HCT116 (cell line): ENCODE measurements around the gene DDT. TPM values are rescaled to one million over a fixed set of nuclear protein-coding genes. Genes with fewer than 3 reads are reported as not detected.
"Not testable (repeated sequence)": the region's sequence is repeated elsewhere in the genome, so short reads cannot be mapped to it uniquely, and the experiment has no call there.

ENCODE experiments used
- ATAC-seq: fragments of 200-7000 bp; cut with Tn5 transposase; 2 replicates; pipeline ENCODE4 v1.9.1; 2020; ENCODE audit warnings: mild to moderate bottlenecking, moderate library complexity
- BruUV-seq: library from RNA; stranded (reverse); fragments of 400-500 nt; replicated peaks from 2 replicates; lab custom pipeline; 2021; lab: Mats Ljungman, UMichigan
- CTCF ChIA-PET: fragments of 300-600 bp; sonication (Branson Sonifier 250); formaldehyde crosslinking; loops from one replicate; lab custom pipeline; 2021; ENCODE audit warnings: antibody characterized with exemption; lab: Charles Lee
- POLR2A ChIA-PET: fragments of 300-600, 350-600 bp; sonication (Branson Sonifier 250); formaldehyde crosslinking; loops from one replicate; lab custom pipeline; 2021; ENCODE audit warnings: antibody characterized with exemption; lab: Charles Lee
- RAD21 ChIA-PET, 2 experiments: fragments of 300-600 bp; sonication (Branson Sonifier 250); formaldehyde crosslinking; loops; one replicate each; lab custom pipeline; 2023; ENCODE audit warnings: low total read pairs in 2 of 2; ENCODE audit not compliant: uncharacterized antibody in 2 of 2, unreplicated experiment in 2 of 2, low non-redundant PET in 1 of 2; lab: Charles Lee
- DNase-seq: peaks from one replicate; pipeline ENCODE4 v3.0.0-alpha.2; 2010; ENCODE audit warnings: low read depth, low spot score
- H2AFZ ChIP-seq: fragments of 200-600 bp; shearing (Covaris generic), sonication (generic); 2 replicates; pipeline ENCODE4 v1.6.1; 2017; ENCODE audit warnings: low read depth, mixed run types, mixed read lengths, antibody characterized with exemption, low read length; ENCODE audit not compliant: poor library complexity, severe bottlenecking
- H3K27ac ChIP-seq: 2 replicates; pipeline ENCODE4 v1.5.1; 2012; ENCODE audit warnings: low read depth, low read length
- H3K27me3 ChIP-seq: fragments of 200-600 bp; sonication (generic); 2 replicates; pipeline ENCODE4 v1.6.1; 2016; ENCODE audit warnings: mixed run types, low read length, mixed read lengths; ENCODE audit not compliant: insufficient read depth
- H3K36me3 ChIP-seq, 2 experiments: fragments of 200-500 bp in 1 of 2; fragments of 200-600 bp in 1 of 2; sonication (Bioruptor generic) in 1 of 2; sonication (generic) in 1 of 2; 2 replicates each; pipeline versions ENCODE4 v1.5.1 to v1.6.1; 2014 to 2016; ENCODE audit warnings: low read length in 2 of 2, inconsistent platforms in 1 of 2, mixed read lengths in 1 of 2, mixed run types in 1 of 2; ENCODE audit not compliant: insufficient read depth in 2 of 2, control insufficient read depth in 1 of 2
- H3K4me1 ChIP-seq, 2 experiments: fragments of 200-600 bp in 1 of 2; sonication (generic) in 1 of 2; 2 replicates each; pipeline versions ENCODE4 v1.5.1 to v1.6.1; 2012 to 2017; ENCODE audit warnings: low read length in 2 of 2, inconsistent platforms in 1 of 2, mild to moderate bottlenecking in 1 of 2, mixed read lengths in 1 of 2, mixed run types in 1 of 2, moderate library complexity in 1 of 2; ENCODE audit not compliant: insufficient read depth in 2 of 2, control insufficient read depth in 1 of 2
- H3K4me2 ChIP-seq: fragments of 200-600 bp; sonication (generic); 2 replicates; pipeline ENCODE4 v1.6.1; 2017; ENCODE audit warnings: mixed run types, low read length, mixed read lengths
- H3K4me3 ChIP-seq, 2 experiments: fragments of 200-600 bp in 1 of 2; sonication (generic) in 1 of 2; replicated peaks in 1 of 2; 2 replicates each; pipeline ENCODE4 v1.5.1; 2011 to 2016; ENCODE audit warnings: low read length in 2 of 2, control low read depth in 1 of 2, low read depth in 1 of 2, mild to moderate bottlenecking in 1 of 2, mixed read lengths in 1 of 2, mixed run types in 1 of 2
- H3K79me2 ChIP-seq: fragments of 200-600 bp; sonication (generic); 2 replicates; pipeline ENCODE4 v1.6.1; 2017; ENCODE audit warnings: mild to moderate bottlenecking, mixed run types, low read length, moderate library complexity, mixed read lengths; ENCODE audit not compliant: insufficient read depth
- H3K9ac ChIP-seq: fragments of 200-600 bp; sonication (generic); 2 replicates; pipeline ENCODE4 v1.6.1; 2016; ENCODE audit warnings: low read length, mixed read lengths
- H3K9me2 ChIP-seq: fragments of 200-600 bp; sonication (generic), shearing (Covaris generic); 2 replicates; pipeline ENCODE4 v1.6.1; 2017; ENCODE audit warnings: mixed run types, mild to moderate bottlenecking, moderate library complexity; ENCODE audit not compliant: insufficient read depth
- H3K9me3 ChIP-seq, 2 experiments: fragments of 200-500 bp in 1 of 2; fragments of 200-600 bp in 1 of 2; sonication (Bioruptor generic) in 1 of 2; sonication (generic) in 1 of 2; 2 replicates each; pipeline ENCODE4 v1.6.1; 2014 to 2017; ENCODE audit warnings: low read length in 2 of 2, mixed read lengths in 2 of 2, inconsistent platforms in 1 of 2, low read depth in 1 of 2, mild to moderate bottlenecking in 1 of 2, mixed run types in 1 of 2, moderate library complexity in 1 of 2; ENCODE audit not compliant: control insufficient read depth in 1 of 2, insufficient read depth in 1 of 2
- H4K20me1 ChIP-seq: fragments of 200-600 bp; sonication (generic), shearing (Covaris generic); 2 replicates; pipeline ENCODE4 v1.6.1; 2017; ENCODE audit warnings: mixed run types, mild to moderate bottlenecking, moderate library complexity; ENCODE audit not compliant: insufficient read depth
- SP1 ChIP-seq: IDR thresholded peaks from 2 replicates; pipeline ENCODE4 v1.6.1; 2012; ENCODE audit warnings: low read depth
- intact Hi-C: fragments of 100-400 bp; cut with micrococcal nuclease; formaldehyde crosslinking; loops from 2 replicates; pipeline ENCODE4 v1.10.0; 2022
- total RNA-seq: library from RNA; stranded (reverse); gene quantifications from one replicate; pipeline ENCODE4 v1.2.1, GENCODE V29; 2021; ENCODE audit not compliant: unreplicated experiment

Gene DDT
- total RNA-seq, 1 experiment from 2014 or later, result 217 TPM

- no peak for DNase-seq
- no peaks in the 10 kb centered on the region for H3K27me3 ChIP-seq
- H2AFZ ChIP-seq, result no peak overlapping the region
- H3K4me2 ChIP-seq, result no peak overlapping the region
- no peak for TF ChIP-seq SP1
- TF ChIP-seq, all 23 proteins: peak for 0
- ATAC-seq, result no peak
- Histone ChIP-seq H3K4me3 (no peak overlapping the region), H3K27ac (no peak overlapping the region), H3K9me2 (no peaks in the 10 kb centered on the region), H3K9me3 (no peaks in the 10 kb centered on the region), H3K79me2 (no peaks in the 10 kb centered on the region), H3K36me3 (no peaks in the 10 kb centered on the region), H3K4me1 (peaks cover 0 to 11% of the 10 kb centered on the region in 2 experiments; a peak in 2 of 4 replicates), H3K9ac (no peak overlapping the region), H4K20me1 (no peaks in the 10 kb centered on the region)
- ChIA-PET POLR2A (no interaction called here), RAD21 (no interaction called here), CTCF (no interaction called here)
- intact Hi-C loops, result no loop called here
- no TSS peak for BruUV-seq
Observed at GRCh38 chr22:23997092-23997491, 22.9 kb upstream of the DDT start.

GRCh38 chr22:23993581-23994177 is 19.4 kb upstream of the DDT start:
- ATAC-seq, result peak; percentile 86
- H3K27me3 ChIP-seq, H3K27ac ChIP-seq, H3K4me3 ChIP-seq, H3K9me2 ChIP-seq, H3K9ac ChIP-seq, CTCF ChIA-PET, BruUV-seq, intact Hi-C loops, H3K79me2 ChIP-seq, H4K20me1 ChIP-seq, H3K9me3 ChIP-seq, H3K4me2 ChIP-seq, RAD21 ChIA-PET, H3K4me1 ChIP-seq, H3K36me3 ChIP-seq: not testable (repeated sequence)
- DNase-seq, result peak; percentile 22
- H2AFZ ChIP-seq, result peak overlapping the region; percentile 74
- POLR2A ChIA-PET, result interaction anchor here (0.6 kb wide), 1 partner anchor 806 kb away, joined by 5 read pairs; no protein-coding TSS in a partner anchor

DNA sequence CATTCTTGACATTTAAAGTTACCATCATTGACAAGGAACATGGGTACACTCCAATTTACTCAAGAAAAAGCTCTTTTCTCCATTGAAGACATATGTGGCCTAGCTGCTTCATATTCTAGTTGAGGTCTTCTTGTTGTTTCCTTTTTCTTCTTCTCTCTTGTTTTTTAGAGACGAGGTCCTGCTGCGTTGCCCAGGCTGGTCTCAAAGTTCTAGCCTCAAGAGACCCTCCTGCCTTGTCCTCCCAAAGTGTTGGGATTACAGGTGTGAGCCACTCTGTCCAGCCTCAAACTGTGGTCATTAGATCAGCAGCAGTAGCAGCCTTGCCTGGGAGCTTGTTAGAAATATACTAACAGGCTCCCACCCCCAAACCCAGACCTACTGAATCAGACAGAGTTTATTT is 18.8 kb upstream of the DDT start:
- ATAC-seq, result 0 out of 2 replicates have a peak, but pooled peaks have one; percentile 11
- H3K9me2 ChIP-seq, H3K27ac ChIP-seq, H3K9me3 ChIP-seq, H3K4me1 ChIP-seq, H3K4me2 ChIP-seq, POLR2A ChIA-PET, DNase-seq, RAD21 ChIA-PET, H3K27me3 ChIP-seq, H3K4me3 ChIP-seq, H3K36me3 ChIP-seq, H3K9ac ChIP-seq, H4K20me1 ChIP-seq, CTCF ChIA-PET, H2AFZ ChIP-seq, BruUV-seq, intact Hi-C loops, H3K79me2 ChIP-seq: not testable (repeated sequence)

GRCh38 chr22:23989583-23990244 is 15.5 kb upstream of the DDT start:
- ATAC-seq, H3K4me1 ChIP-seq, BruUV-seq, H4K20me1 ChIP-seq, H3K27me3 ChIP-seq, POLR2A ChIA-PET, H3K4me2 ChIP-seq, H3K36me3 ChIP-seq, CTCF ChIA-PET, RAD21 ChIA-PET, H3K4me3 ChIP-seq, H3K79me2 ChIP-seq, H3K9me2 ChIP-seq, H2AFZ ChIP-seq, H3K9ac ChIP-seq, H3K9me3 ChIP-seq, H3K27ac ChIP-seq, DNase-seq: not testable (repeated sequence)
- intact Hi-C loops, result loop anchor here (10.0 kb wide), 1 partner anchor 535 kb away; no protein-coding TSS in a partner anchor
